HEK293 (cell line): ENCODE measurements around the gene PRSS8.

Source experiments
- GLIS1 ChIP-seq: fragments of 450-650 bp; formaldehyde crosslinking; IDR thresholded peaks from 2 replicates; pipeline ENCODE4 v1.5.1; 2016; ENCODE audit warnings: missing biosample characterization, missing genetic modification characterization
- IKZF3 ChIP-seq: fragments of 450-650 bp; IDR thresholded peaks from 2 replicates; pipeline ENCODE4 v1.5.0; 2018; ENCODE audit warnings: missing biosample characterization, mild to moderate bottlenecking, missing genetic modification characterization, moderate library complexity
- KLF1 ChIP-seq: fragments of 450-650 bp; formaldehyde crosslinking; IDR thresholded peaks from 2 replicates; pipeline ENCODE4 v1.5.1; 2016; ENCODE audit warnings: missing biosample characterization, missing genetic modification characterization
- KLF10 ChIP-seq: fragments of 450-650 bp; IDR thresholded peaks from 2 replicates; pipeline ENCODE4 v1.5.1; 2018; ENCODE audit warnings: missing biosample characterization, mild to moderate bottlenecking, missing genetic modification characterization
- KLF9 ChIP-seq: fragments of 450-650 bp; formaldehyde crosslinking; IDR thresholded peaks from 2 replicates; pipeline ENCODE4 v1.5.1; 2016; ENCODE audit warnings: missing biosample characterization, missing genetic modification characterization, low read depth
- REPIN1 ChIP-seq: fragments of 450-650 bp; formaldehyde crosslinking; IDR thresholded peaks from 2 replicates; pipeline ENCODE4 v1.5.1; 2017; ENCODE audit warnings: missing biosample characterization, missing genetic modification characterization, low read depth
- SCRT2 ChIP-seq: fragments of 450-650 bp; formaldehyde crosslinking; IDR thresholded peaks from 2 replicates; pipeline ENCODE4 v1.5.1; 2016; ENCODE audit warnings: missing biosample characterization, missing genetic modification characterization
- SP3 ChIP-seq: fragments of 450-650 bp; formaldehyde crosslinking; IDR thresholded peaks from 2 replicates; pipeline ENCODE4 v1.5.1; 2016; ENCODE audit warnings: missing biosample characterization, missing genetic modification characterization
- TCF7L2 ChIP-seq: IDR thresholded peaks from 2 replicates; pipeline ENCODE4 v1.6.1; 2011; ENCODE audit warnings: low read depth, mild to moderate bottlenecking, inconsistent platforms, low read length, moderate library complexity, borderline replicate concordance
- ZFP69B ChIP-seq: fragments of 450-650 bp; formaldehyde crosslinking; IDR thresholded peaks from 2 replicates; pipeline ENCODE4 v1.5.1; 2016; ENCODE audit warnings: missing biosample characterization, missing genetic modification characterization
- ZNF114 ChIP-seq: fragments of 450-650 bp; formaldehyde crosslinking; IDR thresholded peaks from 2 replicates; pipeline ENCODE4 v1.5.0; 2017; ENCODE audit warnings: missing biosample characterization, missing genetic modification characterization
- ZNF121 ChIP-seq: fragments of 450-650 bp; formaldehyde crosslinking; IDR thresholded peaks from 2 replicates; pipeline ENCODE4 v1.5.1; 2016; ENCODE audit warnings: missing biosample characterization, missing genetic modification characterization
- ZNF132 ChIP-seq: fragments of 450-650 bp; formaldehyde crosslinking; IDR thresholded peaks from 2 replicates; pipeline ENCODE4 v1.5.1; 2017; ENCODE audit warnings: missing biosample characterization, missing genetic modification characterization, borderline replicate concordance
- ZNF214 ChIP-seq: fragments of 450-650 bp; formaldehyde crosslinking; IDR thresholded peaks from 2 replicates; pipeline ENCODE4 v1.5.1; 2017; ENCODE audit warnings: missing biosample characterization, mild to moderate bottlenecking, missing genetic modification characterization, borderline replicate concordance
- ZNF324 ChIP-seq: fragments of 450-650 bp; formaldehyde crosslinking; IDR thresholded peaks from 2 replicates; pipeline ENCODE4 v1.5.1; 2016; ENCODE audit warnings: missing biosample characterization, missing genetic modification characterization
- ZNF366 ChIP-seq: fragments of 450-650 bp; formaldehyde crosslinking; conservative IDR thresholded peaks from 2 replicates; pipeline ENCODE4 v1.5.1; 2016; ENCODE audit warnings: missing biosample characterization, missing genetic modification characterization
- ZNF404 ChIP-seq: fragments of 450-650 bp; formaldehyde crosslinking; IDR thresholded peaks from 2 replicates; pipeline ENCODE4 v1.5.1; 2017; ENCODE audit warnings: missing biosample characterization, missing genetic modification characterization
- ZNF48 ChIP-seq: fragments of 450-650 bp; formaldehyde crosslinking; IDR thresholded peaks from 2 replicates; pipeline ENCODE4 v1.5.1; 2016; ENCODE audit warnings: missing biosample characterization, missing genetic modification characterization
- ZNF510 ChIP-seq: fragments of 450-650 bp; formaldehyde crosslinking; IDR thresholded peaks from 2 replicates; pipeline ENCODE4 v1.5.1; 2018; ENCODE audit warnings: mild to moderate bottlenecking, missing genetic modification characterization, missing biosample characterization; ENCODE audit not compliant: insufficient replicate concordance
- ZNF561 ChIP-seq: fragments of 450-650 bp; IDR thresholded peaks from 2 replicates; pipeline ENCODE4 v1.5.1; 2018; ENCODE audit warnings: missing biosample characterization, missing genetic modification characterization, borderline replicate concordance
- ZNF623 ChIP-seq: fragments of 450-650 bp; formaldehyde crosslinking; IDR thresholded peaks from 2 replicates; pipeline ENCODE4 v1.5.1; 2016; ENCODE audit warnings: missing biosample characterization, missing genetic modification characterization
- ZNF629 ChIP-seq: fragments of 450-650 bp; formaldehyde crosslinking; IDR thresholded peaks from 2 replicates; pipeline ENCODE4 v1.5.1; 2017; ENCODE audit warnings: missing biosample characterization, missing genetic modification characterization
- ZNF660 ChIP-seq: fragments of 450-650 bp; IDR thresholded peaks from 2 replicates; pipeline ENCODE4 v1.5.1; 2018; ENCODE audit warnings: missing biosample characterization, mild to moderate bottlenecking, missing genetic modification characterization
- ZNF701 ChIP-seq: fragments of 450-650 bp; formaldehyde crosslinking; IDR thresholded peaks from 2 replicates; pipeline ENCODE4 v1.5.1; 2016; ENCODE audit warnings: missing biosample characterization, missing genetic modification characterization
- TF ChIP-seq, protein P1 (sequence below): fragments of 450-650 bp; formaldehyde crosslinking; IDR thresholded peaks from 2 replicates; pipeline ENCODE4 v1.5.1; 2016; ENCODE audit warnings: missing biosample characterization, missing genetic modification characterization
- TF ChIP-seq, protein P2 (sequence below): fragments of 450-650 bp; formaldehyde crosslinking; IDR thresholded peaks from 2 replicates; pipeline ENCODE4 v1.5.1; 2016; ENCODE audit warnings: missing biosample characterization, missing genetic modification characterization
- TF ChIP-seq, protein P3 (sequence below): fragments of 450-650 bp; formaldehyde crosslinking; IDR thresholded peaks from 2 replicates; pipeline ENCODE4 v1.5.1; 2017; ENCODE audit warnings: missing biosample characterization, missing genetic modification characterization
- TF ChIP-seq, protein P4 (sequence below): fragments of 450-650 bp; formaldehyde crosslinking; IDR thresholded peaks from 2 replicates; pipeline ENCODE4 v1.5.1; 2016; ENCODE audit warnings: missing biosample characterization, missing genetic modification characterization
- TF ChIP-seq, protein P5 (sequence below): fragments of 450-650 bp; formaldehyde crosslinking; IDR thresholded peaks from 2 replicates; pipeline ENCODE4 v1.5.1; 2017; ENCODE audit warnings: missing biosample characterization, missing genetic modification characterization
- TF ChIP-seq, protein P6 (sequence below): fragments of 450-650 bp; formaldehyde crosslinking; IDR thresholded peaks from 2 replicates; pipeline ENCODE4 v1.5.1; 2016; ENCODE audit warnings: missing biosample characterization, missing genetic modification characterization, borderline replicate concordance

PRSS8 gene

DNA sequence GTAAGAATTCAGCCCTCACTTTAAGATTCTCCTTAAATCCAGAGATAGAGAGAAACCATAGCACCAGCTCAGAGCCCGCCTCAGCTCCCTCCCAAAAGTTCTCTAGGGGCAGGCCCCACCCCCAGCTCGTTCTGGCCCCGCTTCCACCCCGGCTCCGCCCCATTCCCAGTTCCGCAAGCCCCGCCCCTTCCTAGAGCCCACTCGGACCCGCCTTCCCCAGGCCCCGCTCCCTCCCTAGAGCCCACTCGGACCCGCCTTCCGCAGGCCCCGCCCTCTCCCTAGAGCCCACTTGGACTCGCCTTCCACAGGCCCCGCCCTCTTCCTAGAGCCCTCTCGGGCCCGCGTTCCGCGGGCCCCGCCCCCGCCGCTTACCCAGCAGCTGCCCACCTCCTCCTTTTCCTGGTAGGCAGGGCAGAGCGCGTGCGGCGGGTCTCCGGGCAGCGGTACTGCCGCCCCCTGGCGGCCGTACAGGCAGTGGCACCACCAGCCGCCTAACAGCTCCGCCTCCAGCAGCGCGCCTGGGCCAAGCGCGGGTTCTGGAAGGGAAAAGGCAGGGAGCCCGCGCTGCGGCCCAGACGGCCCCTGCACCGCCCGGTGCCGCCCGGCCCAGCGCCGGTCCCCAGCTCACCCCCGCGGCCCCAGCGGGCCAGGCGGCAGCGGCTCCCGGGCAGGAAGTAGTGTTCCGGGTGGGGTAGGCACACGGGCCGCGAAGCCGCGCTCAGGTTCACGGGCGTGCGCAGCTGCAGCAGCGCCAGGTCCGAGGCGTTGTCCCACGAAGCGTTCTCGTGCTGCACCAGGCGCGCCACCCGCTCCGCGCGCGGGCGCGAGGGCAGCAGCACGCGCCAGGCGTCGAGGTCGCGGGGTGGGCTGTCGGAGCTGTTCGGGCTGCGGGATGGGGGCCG is 6.8 kb upstream of the PRSS8 start (continued):
- TF ChIP-seq, protein P1, sequence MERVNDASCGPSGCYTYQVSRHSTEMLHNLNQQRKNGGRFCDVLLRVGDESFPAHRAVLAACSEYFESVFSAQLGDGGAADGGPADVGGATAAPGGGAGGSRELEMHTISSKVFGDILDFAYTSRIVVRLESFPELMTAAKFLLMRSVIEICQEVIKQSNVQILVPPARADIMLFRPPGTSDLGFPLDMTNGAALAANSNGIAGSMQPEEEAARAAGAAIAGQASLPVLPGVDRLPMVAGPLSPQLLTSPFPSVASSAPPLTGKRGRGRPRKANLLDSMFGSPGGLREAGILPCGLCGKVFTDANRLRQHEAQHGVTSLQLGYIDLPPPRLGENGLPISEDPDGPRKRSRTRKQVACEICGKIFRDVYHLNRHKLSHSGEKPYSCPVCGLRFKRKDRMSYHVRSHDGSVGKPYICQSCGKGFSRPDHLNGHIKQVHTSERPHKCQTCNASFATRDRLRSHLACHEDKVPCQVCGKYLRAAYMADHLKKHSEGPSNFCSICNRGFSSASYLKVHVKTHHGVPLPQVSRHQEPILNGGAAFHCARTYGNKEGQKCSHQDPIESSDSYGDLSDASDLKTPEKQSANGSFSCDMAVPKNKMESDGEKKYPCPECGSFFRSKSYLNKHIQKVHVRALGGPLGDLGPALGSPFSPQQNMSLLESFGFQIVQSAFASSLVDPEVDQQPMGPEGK (tag by site-specific recombination): peak; percentile 87
- TF ChIP-seq ZNF114 (no peak), SCRT2 (no peak), ZNF660 (tag by site-specific recombination) (peak; percentile 70; the same call in 1 of the 2 replicates), ZNF214 (tag by site-specific recombination) (no peak), ZNF366 (tag by site-specific recombination) (0 out of 2 replicates have a peak, but pooled peaks have one; percentile 3), ZNF324 (peak; percentile 50; the same call in 1 of the 2 replicates), KLF1 (tag by site-specific recombination) (peak; percentile 75), ZNF121 (tag by site-specific recombination) (no peak), ZNF48 (tag by site-specific recombination) (no peak), ZNF404 (no peak), ZNF701 (tag by site-specific recombination) (no peak), ZNF623 (tag by site-specific recombination) (no peak), KLF10 (peak; percentile 60; the same call in 1 of the 2 replicates), TCF7L2 (no peak), ZNF629 (tag by site-specific recombination) (peak; percentile 55; the same call in 1 of the 2 replicates), ZNF132 (no peak), IKZF3 (tag by site-specific recombination) (peak; percentile 75), SP3 (peak; percentile 96), ZFP69B (no peak), ZNF510 (tag by site-specific recombination) (no peak), KLF9 (peak; percentile 92), REPIN1 (tag by site-specific recombination) (no peak), GLIS1 (tag by site-specific recombination) (peak; percentile 48; the same call in 1 of the 2 replicates), ZNF561 (tag by site-specific recombination) (peak; percentile 60)
- TF ChIP-seq, protein P2, sequence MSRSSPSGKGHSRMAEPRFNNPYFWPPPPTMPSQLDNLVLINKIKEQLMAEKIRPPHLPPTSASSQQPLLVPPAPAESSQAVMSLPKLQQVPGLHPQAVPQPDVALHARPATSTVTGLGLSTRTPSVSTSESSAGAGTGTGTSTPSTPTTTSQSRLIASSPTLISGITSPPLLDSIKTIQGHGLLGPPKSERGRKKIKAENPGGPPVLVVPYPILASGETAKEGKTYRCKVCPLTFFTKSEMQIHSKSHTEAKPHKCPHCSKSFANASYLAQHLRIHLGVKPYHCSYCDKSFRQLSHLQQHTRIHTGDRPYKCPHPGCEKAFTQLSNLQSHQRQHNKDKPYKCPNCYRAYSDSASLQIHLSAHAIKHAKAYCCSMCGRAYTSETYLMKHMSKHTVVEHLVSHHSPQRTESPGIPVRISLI: no peak
- TF ChIP-seq, protein P3, sequence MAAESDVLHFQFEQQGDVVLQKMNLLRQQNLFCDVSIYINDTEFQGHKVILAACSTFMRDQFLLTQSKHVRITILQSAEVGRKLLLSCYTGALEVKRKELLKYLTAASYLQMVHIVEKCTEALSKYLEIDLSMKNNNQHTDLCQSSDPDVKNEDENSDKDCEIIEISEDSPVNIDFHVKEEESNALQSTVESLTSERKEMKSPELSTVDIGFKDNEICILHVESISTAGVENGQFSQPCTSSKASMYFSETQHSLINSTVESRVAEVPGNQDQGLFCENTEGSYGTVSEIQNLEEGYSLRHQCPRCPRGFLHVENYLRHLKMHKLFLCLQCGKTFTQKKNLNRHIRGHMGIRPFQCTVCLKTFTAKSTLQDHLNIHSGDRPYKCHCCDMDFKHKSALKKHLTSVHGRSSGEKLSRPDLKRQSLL: peak; percentile 100
- TF ChIP-seq, protein P4, sequence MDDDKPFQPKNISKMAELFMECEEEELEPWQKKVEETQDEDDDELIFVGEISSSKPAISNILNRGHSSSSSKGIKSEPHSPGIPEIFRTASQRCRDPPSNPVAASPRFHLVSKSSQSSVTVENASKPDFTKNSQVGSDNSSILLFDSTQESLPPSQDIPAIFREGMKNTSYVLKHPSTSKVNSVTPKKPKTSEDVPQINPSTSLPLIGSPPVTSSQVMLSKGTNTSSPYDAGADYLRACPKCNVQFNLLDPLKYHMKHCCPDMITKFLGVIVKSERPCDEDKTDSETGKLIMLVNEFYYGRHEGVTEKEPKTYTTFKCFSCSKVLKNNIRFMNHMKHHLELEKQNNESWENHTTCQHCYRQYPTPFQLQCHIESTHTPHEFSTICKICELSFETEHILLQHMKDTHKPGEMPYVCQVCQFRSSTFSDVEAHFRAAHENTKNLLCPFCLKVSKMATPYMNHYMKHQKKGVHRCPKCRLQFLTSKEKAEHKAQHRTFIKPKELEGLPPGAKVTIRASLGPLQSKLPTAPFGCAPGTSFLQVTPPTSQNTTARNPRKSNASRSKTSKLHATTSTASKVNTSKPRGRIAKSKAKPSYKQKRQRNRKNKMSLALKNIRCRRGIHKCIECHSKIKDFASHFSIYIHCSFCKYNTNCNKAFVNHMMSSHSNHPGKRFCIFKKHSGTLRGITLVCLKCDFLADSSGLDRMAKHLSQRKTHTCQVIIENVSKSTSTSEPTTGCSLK (tag by site-specific recombination): no peak
- TF ChIP-seq, protein P5, sequence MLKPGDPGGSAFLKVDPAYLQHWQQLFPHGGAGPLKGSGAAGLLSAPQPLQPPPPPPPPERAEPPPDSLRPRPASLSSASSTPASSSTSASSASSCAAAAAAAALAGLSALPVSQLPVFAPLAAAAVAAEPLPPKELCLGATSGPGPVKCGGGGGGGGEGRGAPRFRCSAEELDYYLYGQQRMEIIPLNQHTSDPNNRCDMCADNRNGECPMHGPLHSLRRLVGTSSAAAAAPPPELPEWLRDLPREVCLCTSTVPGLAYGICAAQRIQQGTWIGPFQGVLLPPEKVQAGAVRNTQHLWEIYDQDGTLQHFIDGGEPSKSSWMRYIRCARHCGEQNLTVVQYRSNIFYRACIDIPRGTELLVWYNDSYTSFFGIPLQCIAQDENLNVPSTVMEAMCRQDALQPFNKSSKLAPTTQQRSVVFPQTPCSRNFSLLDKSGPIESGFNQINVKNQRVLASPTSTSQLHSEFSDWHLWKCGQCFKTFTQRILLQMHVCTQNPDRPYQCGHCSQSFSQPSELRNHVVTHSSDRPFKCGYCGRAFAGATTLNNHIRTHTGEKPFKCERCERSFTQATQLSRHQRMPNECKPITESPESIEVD (tag by site-specific recombination): no peak
- TF ChIP-seq, protein P6, sequence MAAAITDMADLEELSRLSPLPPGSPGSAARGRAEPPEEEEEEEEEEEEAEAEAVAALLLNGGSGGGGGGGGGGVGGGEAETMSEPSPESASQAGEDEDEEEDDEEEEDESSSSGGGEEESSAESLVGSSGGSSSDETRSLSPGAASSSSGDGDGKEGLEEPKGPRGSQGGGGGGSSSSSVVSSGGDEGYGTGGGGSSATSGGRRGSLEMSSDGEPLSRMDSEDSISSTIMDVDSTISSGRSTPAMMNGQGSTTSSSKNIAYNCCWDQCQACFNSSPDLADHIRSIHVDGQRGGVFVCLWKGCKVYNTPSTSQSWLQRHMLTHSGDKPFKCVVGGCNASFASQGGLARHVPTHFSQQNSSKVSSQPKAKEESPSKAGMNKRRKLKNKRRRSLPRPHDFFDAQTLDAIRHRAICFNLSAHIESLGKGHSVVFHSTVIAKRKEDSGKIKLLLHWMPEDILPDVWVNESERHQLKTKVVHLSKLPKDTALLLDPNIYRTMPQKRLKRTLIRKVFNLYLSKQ: no peak
